H1 (cell line): ENCODE results near the gene TEX10. TPM values are rescaled to one million over a fixed set of nuclear protein-coding genes. Genes with fewer than 3 reads are reported as not detected.

Experiments used
- CTCF ChIA-PET: fragments of 300-600 bp; sonication (Branson Sonifier 250); formaldehyde crosslinking; loops from one replicate; lab custom pipeline; 2021; ENCODE audit not compliant: partially characterized antibody; lab: Charles Lee
- POLR2A ChIA-PET: fragments of 300-600 bp; sonication (Branson Sonifier 250); formaldehyde crosslinking; loops from one replicate; lab custom pipeline; 2021; ENCODE audit warnings: inconsistent platforms; ENCODE audit not compliant: partially characterized antibody; lab: Charles Lee
- DNase-seq, 2 experiments: peaks; one replicate each; pipeline versions ENCODE4 v3.0.0 to v3.0.0-alpha.2; 2010 to 2022; ENCODE audit warnings: low spot score in 2 of 2, low read depth in 1 of 2, mixed read lengths in 1 of 2
- FAIRE-seq: peaks from 2 replicates; lab custom pipeline; 2011; peaks lifted over from hg19 to GRCh38; lab: Jason Lieb, UNC
- H2AFZ ChIP-seq: 2 replicates; pipeline ENCODE4 v1.8.1; 2012; ENCODE audit warnings: low read length, inconsistent platforms
- H2AK5ac ChIP-seq: 2 replicates; pipeline ENCODE4 v1.6.1; 2013; ENCODE audit warnings: low read depth, low read length
- H2BK120ac ChIP-seq: replicated peaks from 2 replicates; pipeline ENCODE3; 2013; ENCODE audit warnings: low read depth, low read length, inconsistent platforms
- H2BK12ac ChIP-seq: 2 replicates; pipeline ENCODE4 v1.6.1; 2013; ENCODE audit warnings: low read depth, low read length
- H2BK15ac ChIP-seq: 2 replicates; pipeline ENCODE4 v1.6.1; 2013; ENCODE audit warnings: low read length
- H2BK20ac ChIP-seq: 2 replicates; pipeline ENCODE4 v1.6.1; 2013; ENCODE audit warnings: low read length
- H2BK5ac ChIP-seq: 2 replicates; pipeline ENCODE4 v1.6.1; 2013; ENCODE audit warnings: low read depth, low read length
- H3K14ac ChIP-seq: 2 replicates; pipeline ENCODE4 v1.6.1; 2013; ENCODE audit warnings: inconsistent platforms; ENCODE audit not compliant: insufficient read length
- H3K18ac ChIP-seq: 2 replicates; pipeline ENCODE4 v1.6.1; 2013; ENCODE audit warnings: low read length; ENCODE audit errors: extremely low read depth
- H3K23ac ChIP-seq: 2 replicates; pipeline ENCODE4 v1.6.1; 2013; ENCODE audit warnings: inconsistent platforms; ENCODE audit not compliant: insufficient read length
- H3K23me2 ChIP-seq: 2 replicates; pipeline ENCODE4 v1.6.1; 2013; ENCODE audit warnings: low read depth, low read length
- H3K27ac ChIP-seq: 2 replicates; pipeline ENCODE4 v1.6.1; 2011; ENCODE audit warnings: low read depth, low read length, inconsistent platforms
- H3K27me3 ChIP-seq, 4 experiments: replicated peaks in 1 of 4; 1 replicate in 1 of 4; 2 replicates in 3 of 4; pipeline versions ENCODE4 v1.6.1 to v1.8.1; 2011 to 2013; ENCODE audit warnings: low read length in 3 of 4, mild to moderate bottlenecking in 3 of 4, inconsistent platforms in 2 of 4, mixed read lengths in 2 of 4, moderate library complexity in 1 of 4; ENCODE audit not compliant: control insufficient read depth in 3 of 4, insufficient read depth in 3 of 4; ENCODE audit errors: extremely low read depth in 1 of 4
- H3K36me3 ChIP-seq, 4 experiments: 2 replicates each; pipeline versions ENCODE4 v1.6.1 to v1.8.1; 2011 to 2013; ENCODE audit warnings: mild to moderate bottlenecking in 4 of 4, low read length in 3 of 4, moderate library complexity in 2 of 4, control low read depth in 1 of 4, inconsistent platforms in 1 of 4; ENCODE audit not compliant: insufficient read depth in 4 of 4, control insufficient read depth in 2 of 4
- H3K4ac ChIP-seq: replicated peaks from 2 replicates; pipeline ENCODE3; 2013; ENCODE audit warnings: low read length, low read depth, mixed read lengths, inconsistent platforms; ENCODE audit not compliant: insufficient read length
- H3K4me1 ChIP-seq, 4 experiments: replicated peaks in 1 of 4; 1 replicate in 1 of 4; 2 replicates in 3 of 4; pipeline versions ENCODE4 v1.6.1 to v1.8.1; 2011 to 2013; ENCODE audit warnings: low read length in 3 of 4, inconsistent platforms in 2 of 4, mixed read lengths in 1 of 4; ENCODE audit not compliant: insufficient read depth in 4 of 4, control insufficient read depth in 3 of 4
- H3K4me2 ChIP-seq, 2 experiments: 2 replicates each; pipeline versions ENCODE4 v1.6.1 to v1.8.1; 2011 to 2013; ENCODE audit warnings: low read depth in 2 of 2, low read length in 2 of 2, control low read depth in 1 of 2, inconsistent platforms in 1 of 2, mild to moderate bottlenecking in 1 of 2; ENCODE audit not compliant: insufficient read depth in 1 of 2
- H3K4me3 ChIP-seq, 4 experiments: fragments of 200-600, 300-600 bp in 1 of 4; sonication (generic), shearing (Covaris generic), sonication (Bioruptor Twin) in 1 of 4; 2 replicates each; pipeline versions ENCODE4 v1.5.1 to v1.8.1; 2011 to 2016; ENCODE audit warnings: low read length in 4 of 4, low read depth in 3 of 4, control low read depth in 2 of 4, inconsistent platforms in 2 of 4, mild to moderate bottlenecking in 2 of 4, mixed read lengths in 1 of 4, moderate library complexity in 1 of 4; ENCODE audit not compliant: insufficient read depth in 2 of 4; ENCODE audit errors: extremely low read depth in 1 of 4
- H3K56ac ChIP-seq: replicated peaks from 2 replicates; pipeline ENCODE3; 2013; ENCODE audit warnings: low read depth, mild to moderate bottlenecking, mixed read lengths, low read length, inconsistent platforms; ENCODE audit not compliant: insufficient read length
- H3K79me1 ChIP-seq: 2 replicates; pipeline ENCODE4 v1.6.1; 2013; ENCODE audit warnings: low read depth, low read length, control low read depth
- H3K79me2 ChIP-seq, 2 experiments: 2 replicates each; pipeline versions ENCODE4 v1.6.1 to v1.8.1; 2012 to 2013; ENCODE audit warnings: low read length in 2 of 2, mild to moderate bottlenecking in 2 of 2, inconsistent platforms in 1 of 2; ENCODE audit not compliant: insufficient read depth in 2 of 2, control insufficient read depth in 1 of 2
- H3K9ac ChIP-seq, 4 experiments: replicated peaks in 1 of 4; 1 replicate in 1 of 4; 2 replicates in 3 of 4; pipeline versions ENCODE4 v1.6.1 to v1.8.1; 2011 to 2013; ENCODE audit warnings: low read depth in 3 of 4, low read length in 3 of 4, control low read depth in 2 of 4, mild to moderate bottlenecking in 2 of 4, moderate library complexity in 2 of 4, inconsistent platforms in 1 of 4; ENCODE audit errors: extremely low read depth in 1 of 4
- H3K9me3 ChIP-seq, 2 experiments: 2 replicates each; pipeline versions ENCODE4 v1.6.1 to v1.8.1; 2012 to 2013; ENCODE audit warnings: mild to moderate bottlenecking in 2 of 2, moderate library complexity in 2 of 2, control low read depth in 1 of 2, inconsistent platforms in 1 of 2, low read depth in 1 of 2, low read length in 1 of 2, mixed read lengths in 1 of 2; ENCODE audit not compliant: insufficient read depth in 2 of 2
- H4K20me1 ChIP-seq, 2 experiments: replicated peaks in 1 of 2; 2 replicates each; pipeline versions ENCODE3 to v1.8.1; 2011 to 2013; ENCODE audit warnings: inconsistent platforms in 2 of 2, low read length in 2 of 2, mild to moderate bottlenecking in 1 of 2; ENCODE audit not compliant: insufficient read depth in 2 of 2, control insufficient read depth in 1 of 2
- H4K5ac ChIP-seq: 2 replicates; pipeline ENCODE4 v1.6.1; 2013; ENCODE audit warnings: low read length, low read depth, mixed read lengths, inconsistent platforms; ENCODE audit not compliant: insufficient read length
- H4K8ac ChIP-seq: 2 replicates; pipeline ENCODE4 v1.8.0; 2013; ENCODE audit warnings: mild to moderate bottlenecking, moderate library complexity, low read length, inconsistent platforms; ENCODE audit not compliant: insufficient read depth; ENCODE audit errors: extremely low read depth
- H4K91ac ChIP-seq: replicated peaks from 2 replicates; pipeline ENCODE3; 2013; ENCODE audit warnings: low read length, mixed read lengths, inconsistent platforms; ENCODE audit not compliant: insufficient read length
- BCL11A ChIP-seq, 2 experiments: IDR thresholded peaks; one replicate each; pipeline ENCODE4 v1.6.1; 2011; ENCODE audit warnings: low read depth in 2 of 2, low read length in 2 of 2, mild to moderate bottlenecking in 2 of 2
- CBX5 ChIP-seq: fragments of 300-800, 300-1000 bp; sonication (generic); IDR thresholded peaks from 2 replicates; pipeline ENCODE4 v1.7.1; 2016; ENCODE audit warnings: antibody characterized with exemption, low read length, low read depth
- EGR1 ChIP-seq: IDR thresholded peaks from 2 replicates; pipeline ENCODE4 v1.6.1; 2011; ENCODE audit warnings: low read depth, low read length, borderline replicate concordance
- RNF2 ChIP-seq: fragments of 200-900, 300-1000 bp; sonication (generic); IDR thresholded peaks from 2 replicates; pipeline ENCODE4 v1.7.1; 2016; ENCODE audit warnings: borderline replicate concordance, low read depth, mild to moderate bottlenecking, antibody characterized with exemption, low read length; ENCODE audit not compliant: poor library complexity, severe bottlenecking; ENCODE audit errors: missing control alignments
- SP4 ChIP-seq: IDR thresholded peaks from 2 replicates; pipeline ENCODE4 v1.6.1; 2012; ENCODE audit warnings: low read length, inconsistent platforms
- SRF ChIP-seq: IDR thresholded peaks from 2 replicates; pipeline ENCODE4 v1.6.1; 2011; ENCODE audit warnings: mild to moderate bottlenecking, low read depth, low read length, moderate library complexity
- TAF7 ChIP-seq: optimal IDR thresholded peaks from 2 replicates; pipeline ENCODE3; 2011; ENCODE audit warnings: low read depth, mild to moderate bottlenecking, inconsistent platforms, low read length, moderate library complexity, borderline replicate concordance
- WGBS, 2 experiments: shearing (Covaris generic) in 1 of 2; methylation state at CpG; one replicate each; pipeline versions ENCODE4 v1.1.6 to v1.1.7; 2013 to 2015; ENCODE audit warnings: low lambda C conversion rate in 2 of 2, mixed read lengths in 2 of 2, inconsistent platforms in 1 of 2, low coverage in 1 of 2, missing lambda C conversion rate in 1 of 2; ENCODE audit not compliant: insufficient replicate concordance in 2 of 2, insufficient coverage in 1 of 2, insufficient read length in 1 of 2; ENCODE audit errors: extremely low coverage in 1 of 2, missing lambda C conversion rate in 1 of 2; 5-methylcytosine and 5-hydroxymethylcytosine counted together
- long read RNA-seq, 2 experiments: library from RNA in 1 of 2; library from capped mRNA in 1 of 2; stranded (forward); transcript quantifications; one replicate each; pipeline ENCODE4 v2.0.0, GENCODE V29; 2021; ENCODE audit warnings: inconsistent platforms in 1 of 2
- polyA minus RNA-seq, 3 experiments: library from RNA; depleted of rRNA, polyadenylated mRNA; stranded (reverse); fragments of >200 nt; gene quantifications; 1 replicate in 2 of 3; 2 replicates in 1 of 3; pipeline ENCODE4 v1.2.3, GENCODE V29; 2011
- polyA plus RNA-seq, 7 experiments: library from polyadenylated mRNA; depleted of rRNA in 3 of 7; stranded (reverse) in 5 of 7; unstranded in 2 of 7; fragments of >200 nt in 5 of 7; fragments of 200-250 nt in 2 of 7; gene quantifications; 1 replicate in 5 of 7; 2 replicates in 1 of 7; 4 replicates in 1 of 7; pipeline versions ENCODE4 v1.2.1 to v1.2.3, GENCODE V29; 2011 to 2013; ENCODE audit warnings: missing spikeins in 2 of 7, mixed read lengths in 2 of 7
- total RNA-seq: library from RNA; stranded (reverse); fragmentation: NEBNext Ultra II Directional; extraction: Animal tissue kit (Norgen Biotek cat#: 25700); gene quantifications from 2 replicates; pipeline ENCODE4 v1.2.1, GENCODE V29; 2021

The TEX10 gene
- 77.6 and 81.0 TPM in 2 replicates for total RNA-seq
- 25.1 and 46.9 TPM in 2 replicates for polyA plus RNA-seq (2011; rRNA removed)
- 41.1 TPM for polyA plus RNA-seq (2011; cell fraction: cytosol; rRNA removed)
- 23.7 TPM for polyA plus RNA-seq (2011; cell fraction: nucleus; rRNA removed)
- 44.4 to 60.9 TPM (median 48.7 TPM) in 4 replicates for polyA plus RNA-seq (2012, experiment 1 of 2)
- polyA plus RNA-seq (2012, experiment 2 of 2), result 8.6 TPM
- polyA plus RNA-seq (2013, experiment 1 of 2), result 60.2 TPM
- polyA plus RNA-seq (2013, experiment 2 of 2), result 57.8 TPM
- 74.1 and 94.5 TPM in 2 replicates for polyA minus RNA-seq (2011; rRNA and poly(A)+ RNA removed)
- polyA minus RNA-seq (2011; cell fraction: cytosol; rRNA and poly(A)+ RNA removed), result 31.6 TPM
- 90.1 TPM for polyA minus RNA-seq (2011; cell fraction: nucleus; rRNA and poly(A)+ RNA removed)
- long read RNA-seq, experiment 1, full-length matches to known transcripts, result 30 of 80 reads
- long read RNA-seq, experiment 1, partial matches to known transcripts, result 35 of 80 reads
- long read RNA-seq, experiment 1, other reads (novel, unspliced or antisense), result 15 of 80 reads
- long read RNA-seq, experiment 2, transcript TEX10-201 (15 exons, 3,074 nt), result major isoform, 55 of 75 reads
- long read RNA-seq, experiment 2, partial matches to known transcripts, result 9 of 75 reads
- long read RNA-seq, experiment 2, other reads (novel, unspliced or antisense), result 11 of 75 reads

DNA sequence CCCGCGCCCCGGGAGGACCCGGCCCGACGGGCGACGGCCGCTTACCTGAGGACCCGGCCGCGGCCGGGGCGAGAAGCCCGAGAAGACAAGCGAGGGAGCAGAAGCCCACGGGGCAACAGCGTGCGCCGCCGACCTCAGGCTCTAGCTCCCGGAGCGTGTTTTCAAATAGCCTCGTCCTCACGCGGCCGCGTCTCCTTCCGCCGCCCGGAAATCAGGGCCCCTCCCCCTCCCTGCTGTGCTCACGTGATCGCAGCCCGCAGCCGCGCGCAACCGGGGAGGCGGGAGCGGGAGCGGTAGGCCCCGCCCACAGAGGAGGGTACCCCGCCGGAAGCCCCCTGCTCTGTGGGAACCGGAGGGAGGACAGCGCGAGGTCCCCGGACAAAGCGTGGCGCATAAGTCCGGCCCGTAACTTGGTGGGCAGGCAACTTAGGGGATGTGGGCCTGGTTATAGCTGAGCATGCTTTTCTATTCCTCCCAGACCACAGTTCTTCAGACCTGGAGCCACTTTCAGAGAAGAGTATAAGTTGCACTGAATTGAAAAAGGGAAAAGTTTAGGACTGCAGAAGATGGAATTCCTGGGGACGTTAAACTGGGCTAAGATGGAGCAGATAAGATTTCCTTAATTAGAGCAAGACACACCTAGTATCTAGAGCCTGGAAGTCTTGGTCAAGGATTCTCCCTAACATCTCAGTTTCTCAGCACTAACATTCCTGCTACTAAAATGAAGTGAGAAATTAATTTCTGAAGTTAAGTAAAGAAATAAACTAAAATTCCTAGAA is at the start of gene TEX10:
Gene TEX10 (minus strand): TSS at position 216 of the 779 bp plus-strand sequence. CDS start 3,579 bp downstream, outside the sequence.
- peak within 1 kb of the TSS; percentile 62; the same call in 1 of the 2 replicates for H2BK5ac ChIP-seq
- H3K56ac ChIP-seq, result peak within 1 kb of the TSS; percentile 59
- H3K14ac ChIP-seq, result peak within 1 kb of the TSS; percentile 17
- peak within 1 kb of the TSS; percentile 97 for H3K27ac ChIP-seq
- H2AK5ac ChIP-seq, result 0 out of 2 replicates have a peak within 1 kb of the TSS, but pooled peaks have one; percentile 25
- H2BK20ac ChIP-seq, result no peak within 1 kb of the TSS
- H4K5ac ChIP-seq, result peak within 1 kb of the TSS; percentile 98
- FAIRE-seq (no peak), DNase-seq (peak; percentile 75 to 97)
- H2BK15ac ChIP-seq, result no peak within 1 kb of the TSS
- peak within 1 kb of the TSS; percentile 97; the same call in 1 of the 2 replicates for H4K8ac ChIP-seq
- peak within 1 kb of the TSS; percentile 88 to 99 (median 96) for H3K4me3 ChIP-seq
- ChIA-PET CTCF (interaction anchor here (0.9 to 4.1 kb wide), 4 partner anchors 12 to 113 kb away, joined by 3 to 17 read pairs (median 4); no protein-coding TSS in a partner anchor), POLR2A (interaction anchor here (0.6 to 6.6 kb wide), 20 partner anchors 9 to 1132 kb away, joined by 3 to 88 read pairs (median 5); partner anchors contain the start of genes ALG2, MSANTD3 and TMEFF1)
- peak within 1 kb of the TSS; percentile 89 for H3K18ac ChIP-seq
- H3K79me1 ChIP-seq, result no peaks in the 10 kb centered on the region; the same call in none of the 2 replicates
- no peak within 1 kb of the TSS for H3K23ac ChIP-seq
- peak within 1 kb of the TSS; percentile 76 for H3K4ac ChIP-seq
- H2AFZ ChIP-seq, result peak within 1 kb of the TSS; percentile 66; the same call in 1 of the 2 replicates
- no peak within 1 kb of the TSS for H2BK12ac ChIP-seq
- peaks cover 20 to 31% of the 10 kb centered on the region in 2 experiments for H4K20me1 ChIP-seq
- H3K9ac ChIP-seq, result peak within 1 kb of the TSS; percentile 90 to 94 (median 92)
- peak within 1 kb of the TSS; percentile 82 for H3K4me2 ChIP-seq
- H3K36me3 ChIP-seq, result peaks cover 0 to 6% (median 2%) of the 10 kb centered on the region in 4 experiments; a peak in 4 of 8 replicates
- H3K79me2 ChIP-seq, result peaks cover 38 to 62% of the 10 kb centered on the region in 2 experiments
- H3K27me3 ChIP-seq, result no peaks in the 10 kb centered on the region
- 0 out of 4 replicates have a peak, but pooled peaks cover 0 to 3% of the 10 kb centered on the region in 2 experiments for H3K9me3 ChIP-seq
- peaks cover 3% of the 10 kb centered on the region; the same call in 1 of the 2 replicates for H3K23me2 ChIP-seq
- H3K4me1 ChIP-seq, result peaks cover 2 to 13% (median 6%) of the 10 kb centered on the region in 4 experiments; a peak in 3 of 7 replicates
- H2BK120ac ChIP-seq, result no peak within 1 kb of the TSS
- whole genome bisulfite sequencing, 2 experiments, result 4% methylated on average over 22 of the region's 53 CpGs; no CpG with 5 or more reads in 1 of the 2 experiments
- H4K91ac ChIP-seq, result peak within 1 kb of the TSS; percentile 94
- TF ChIP-seq CBX5, result no peak
- TF ChIP-seq EGR1, result no peak
- no peak for TF ChIP-seq RNF2
- TF ChIP-seq SRF, result no peak
- TF ChIP-seq TAF7, result peak; percentile 69
- TF ChIP-seq SP4, result peak; percentile 87; the same call in 1 of the 2 replicates
- no peak for TF ChIP-seq BCL11A (IDR thresholded peaks at IDR 0.05; ENCODE audit: low read depth in 2 of 2, low read length in 2 of 2)
